ENCODE results near the gene RALGPS1.

- TF ChIP-seq CTCF (IDR thresholded peaks at IDR 0.05; ENCODE audit: low read depth, low read length, poor library complexity, severe bottlenecking) (no peak), EZH2phosphoT487 (IDR thresholded peaks at IDR 0.05; ENCODE audit: borderline replicate concordance, low read length) (no peak)
Observed at GRCh38 chr9:127021664-127022363, 107.2 kb downstream of the RALGPS1 start.

Data from DOHH2 (cell line).